ENCODE results near the gene EIF3B. TPM values are rescaled to one million over a fixed set of nuclear protein-coding genes. Genes with fewer than 3 reads are reported as not detected.

The EIF3B gene
- total and polyA plus RNA-seq, 9 of the 15 experiments (the other 6 are each of a cell fraction or from before 2014, with no cell fraction given) = 25.9 to 494 (median 357) TPM

DNA sequence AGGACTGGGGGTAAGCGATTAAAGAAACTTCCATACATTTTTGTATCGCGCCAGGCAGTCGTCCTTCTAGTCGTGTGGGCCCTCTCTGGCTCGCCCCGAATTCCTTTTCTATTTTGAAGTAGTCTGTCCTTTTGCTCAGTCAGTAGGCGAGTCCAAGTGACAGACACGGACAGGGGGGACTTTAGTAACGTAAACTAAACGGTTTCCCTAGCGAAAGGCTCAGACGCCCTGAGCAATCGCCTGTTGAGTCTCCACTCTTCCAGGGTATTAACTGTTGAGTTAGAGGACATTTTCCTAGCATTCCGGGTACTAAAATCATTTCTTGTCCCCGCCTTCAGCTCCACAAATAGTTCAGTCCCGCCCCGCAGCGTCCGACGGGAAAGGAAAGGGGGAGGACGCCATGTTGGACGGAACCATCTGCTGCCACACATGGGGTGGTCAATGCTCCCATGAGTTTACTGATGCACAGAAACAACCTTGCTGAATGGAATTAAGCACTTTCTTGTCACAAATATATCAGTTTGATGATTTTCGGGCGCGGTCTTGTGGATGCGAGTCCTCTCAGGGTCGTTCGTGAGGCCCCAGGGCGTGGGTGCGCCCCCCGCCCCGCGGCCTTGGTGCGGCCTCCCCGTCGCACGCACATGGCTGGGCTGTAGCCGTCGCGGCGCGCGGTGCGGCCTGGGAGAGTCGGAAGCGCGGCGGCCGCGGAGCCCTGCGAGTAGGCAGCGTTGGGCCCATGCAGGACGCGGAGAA lies at the start of gene EIF3B (continued):
- TF ChIP-seq FOXA3 (CRISPR knock-in tag; conservative IDR thresholded peaks at IDR 0.05 in 1 of 2, IDR thresholded peaks at IDR 0.05 in 1 of 2) (no peak), MECOM (CRISPR knock-in tag; IDR thresholded peaks at IDR 0.05) (no peak), GABPA (tag; conservative IDR thresholded peaks at IDR 0.05; ENCODE audit: low read depth) (peak; percentile 8; the same call in 1 of the 2 replicates), SETDB1 (IDR thresholded peaks at IDR 0.05; ENCODE audit: low read length) (no peak), HLTF (IDR thresholded peaks at IDR 0.05) (no peak), CSDE1 (IDR thresholded peaks at IDR 0.05) (no peak), MIER1 (IDR thresholded peaks at IDR 0.05; ENCODE audit: low read depth) (peak; percentile 77; the same call in 1 of the 2 replicates), KLF13 (tag; IDR thresholded peaks at IDR 0.05; ENCODE audit: borderline replicate concordance, low read depth) (no peak; the same call in 1 of the 2 replicates), CBFA2T2 (conservative IDR thresholded peaks at IDR 0.05) (0 out of 2 replicates have a peak, but pooled peaks have one; percentile 11), ZBED1 (IDR thresholded peaks at IDR 0.05) (no peak), PML (IDR thresholded peaks at IDR 0.05; ENCODE audit: low read length) (no peak), MTA3 (IDR thresholded peaks at IDR 0.05; ENCODE audit: borderline replicate concordance) (peak; percentile 68; the same call in 1 of the 2 replicates), CHCHD3 (CRISPR knock-in tag; IDR thresholded peaks at IDR 0.05) (no peak), ZNF764 (CRISPR knock-in tag; IDR thresholded peaks at IDR 0.05; ENCODE audit: low read depth) (no peak), HNRNPH1 (optimal IDR thresholded peaks at IDR 0.05; ENCODE audit: low read depth, low read length) (no peak), HNRNPUL1 (IDR thresholded peaks at IDR 0.05; ENCODE audit: low read length) (no peak), KAT7 (CRISPR knock-in tag; IDR thresholded peaks at IDR 0.05; ENCODE audit: borderline replicate concordance) (no peak), ARID2 (IDR thresholded peaks at IDR 0.05) (no peak)
- TF ChIP-seq, protein P1, sequence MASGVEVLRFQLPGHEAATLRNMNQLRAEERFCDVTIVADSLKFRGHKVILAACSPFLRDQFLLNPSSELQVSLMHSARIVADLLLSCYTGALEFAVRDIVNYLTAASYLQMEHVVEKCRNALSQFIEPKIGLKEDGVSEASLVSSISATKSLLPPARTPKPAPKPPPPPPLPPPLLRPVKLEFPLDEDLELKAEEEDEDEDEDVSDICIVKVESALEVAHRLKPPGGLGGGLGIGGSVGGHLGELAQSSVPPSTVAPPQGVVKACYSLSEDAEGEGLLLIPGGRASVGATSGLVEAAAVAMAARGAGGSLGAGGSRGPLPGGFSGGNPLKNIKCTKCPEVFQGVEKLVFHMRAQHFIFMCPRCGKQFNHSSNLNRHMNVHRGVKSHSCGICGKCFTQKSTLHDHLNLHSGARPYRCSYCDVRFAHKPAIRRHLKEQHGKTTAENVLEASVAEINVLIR (CRISPR knock-in tag; IDR thresholded peaks at IDR 0.05) = no peak
- TF ChIP-seq, protein P2, sequence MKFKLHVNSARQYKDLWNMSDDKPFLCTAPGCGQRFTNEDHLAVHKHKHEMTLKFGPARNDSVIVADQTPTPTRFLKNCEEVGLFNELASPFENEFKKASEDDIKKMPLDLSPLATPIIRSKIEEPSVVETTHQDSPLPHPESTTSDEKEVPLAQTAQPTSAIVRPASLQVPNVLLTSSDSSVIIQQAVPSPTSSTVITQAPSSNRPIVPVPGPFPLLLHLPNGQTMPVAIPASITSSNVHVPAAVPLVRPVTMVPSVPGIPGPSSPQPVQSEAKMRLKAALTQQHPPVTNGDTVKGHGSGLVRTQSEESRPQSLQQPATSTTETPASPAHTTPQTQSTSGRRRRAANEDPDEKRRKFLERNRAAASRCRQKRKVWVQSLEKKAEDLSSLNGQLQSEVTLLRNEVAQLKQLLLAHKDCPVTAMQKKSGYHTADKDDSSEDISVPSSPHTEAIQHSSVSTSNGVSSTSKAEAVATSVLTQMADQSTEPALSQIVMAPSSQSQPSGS (CRISPR knock-in tag; IDR thresholded peaks at IDR 0.05) = no peak; the same call in 1 of the 2 replicates
- TF ChIP-seq, protein P3, sequence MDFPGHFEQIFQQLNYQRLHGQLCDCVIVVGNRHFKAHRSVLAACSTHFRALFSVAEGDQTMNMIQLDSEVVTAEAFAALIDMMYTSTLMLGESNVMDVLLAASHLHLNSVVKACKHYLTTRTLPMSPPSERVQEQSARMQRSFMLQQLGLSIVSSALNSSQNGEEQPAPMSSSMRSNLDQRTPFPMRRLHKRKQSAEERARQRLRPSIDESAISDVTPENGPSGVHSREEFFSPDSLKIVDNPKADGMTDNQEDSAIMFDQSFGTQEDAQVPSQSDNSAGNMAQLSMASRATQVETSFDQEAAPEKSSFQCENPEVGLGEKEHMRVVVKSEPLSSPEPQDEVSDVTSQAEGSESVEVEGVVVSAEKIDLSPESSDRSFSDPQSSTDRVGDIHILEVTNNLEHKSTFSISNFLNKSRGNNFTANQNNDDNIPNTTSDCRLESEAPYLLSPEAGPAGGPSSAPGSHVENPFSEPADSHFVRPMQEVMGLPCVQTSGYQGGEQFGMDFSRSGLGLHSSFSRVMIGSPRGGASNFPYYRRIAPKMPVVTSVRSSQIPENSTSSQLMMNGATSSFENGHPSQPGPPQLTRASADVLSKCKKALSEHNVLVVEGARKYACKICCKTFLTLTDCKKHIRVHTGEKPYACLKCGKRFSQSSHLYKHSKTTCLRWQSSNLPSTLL (IDR thresholded peaks at IDR 0.05) = no peak
- TF ChIP-seq, protein P4, sequence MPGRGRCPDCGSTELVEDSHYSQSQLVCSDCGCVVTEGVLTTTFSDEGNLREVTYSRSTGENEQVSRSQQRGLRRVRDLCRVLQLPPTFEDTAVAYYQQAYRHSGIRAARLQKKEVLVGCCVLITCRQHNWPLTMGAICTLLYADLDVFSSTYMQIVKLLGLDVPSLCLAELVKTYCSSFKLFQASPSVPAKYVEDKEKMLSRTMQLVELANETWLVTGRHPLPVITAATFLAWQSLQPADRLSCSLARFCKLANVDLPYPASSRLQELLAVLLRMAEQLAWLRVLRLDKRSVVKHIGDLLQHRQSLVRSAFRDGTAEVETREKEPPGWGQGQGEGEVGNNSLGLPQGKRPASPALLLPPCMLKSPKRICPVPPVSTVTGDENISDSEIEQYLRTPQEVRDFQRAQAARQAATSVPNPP (IDR thresholded peaks at IDR 0.05; ENCODE audit: borderline replicate concordance, insufficient read depth, insufficient read length) = no peak
- TF ChIP-seq, protein P5, sequence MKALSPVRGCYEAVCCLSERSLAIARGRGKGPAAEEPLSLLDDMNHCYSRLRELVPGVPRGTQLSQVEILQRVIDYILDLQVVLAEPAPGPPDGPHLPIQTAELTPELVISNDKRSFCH (CRISPR knock-in tag; IDR thresholded peaks at IDR 0.05) = no peak
- TF ChIP-seq, protein P5 (tag; IDR thresholded peaks at IDR 0.05) = peak; percentile 52

Data from K562 (cell line).